ENCODE measurements around the gene HEXB.

HEXB gene

DNA sequence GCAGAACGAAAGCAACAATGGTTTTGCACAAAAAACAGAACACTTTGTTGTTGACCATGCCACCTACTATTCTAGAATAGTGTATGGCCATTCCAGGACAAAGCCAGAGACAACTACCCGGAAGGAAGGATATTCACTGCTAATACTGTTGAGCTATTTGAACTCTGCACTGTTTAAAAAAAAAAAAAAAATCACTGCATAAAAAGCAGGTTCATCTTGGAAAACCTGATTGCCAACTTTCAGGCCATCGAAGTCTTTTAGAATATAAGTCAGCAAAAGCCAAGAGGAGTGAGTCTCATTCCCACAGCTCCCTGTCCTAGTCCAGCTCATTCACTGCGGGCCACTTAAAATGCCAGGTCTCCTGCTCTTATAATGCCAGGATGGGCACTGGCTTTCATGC is 48.5 kb upstream of the HEXB start:
- CTCF ChIA-PET, result interaction anchor here (2.0 kb wide), 1 partner anchor 243 kb away, joined by 7 read pairs; no protein-coding TSS in a partner anchor
- Histone ChIP-seq H3K9me3 (ENCODE audit: control insufficient read depth, insufficient read depth, low read depth, low read length) (no peaks in the 10 kb centered on the region), H3K4me3 (ENCODE audit: low read depth, low read length) (no peak overlapping the region), H3K4me1 (ENCODE audit: control insufficient read depth, insufficient read depth, low read length) (peaks cover 30% of the 10 kb centered on the region), H3K27ac (ENCODE audit: extremely low read depth, low read depth, low read length) (no peak overlapping the region), H3K36me3 (ENCODE audit: control insufficient read depth in 2 of 2, insufficient read depth in 1 of 2, low read length in 2 of 2) (peaks cover 4 to 26% of the 10 kb centered on the region in 2 experiments)
- POLR2A ChIA-PET, result interaction anchor here (0.7 kb wide), 1 partner anchor 116 kb away, joined by 4 read pairs; no protein-coding TSS in a partner anchor
- TF ChIP-seq, protein P1, sequence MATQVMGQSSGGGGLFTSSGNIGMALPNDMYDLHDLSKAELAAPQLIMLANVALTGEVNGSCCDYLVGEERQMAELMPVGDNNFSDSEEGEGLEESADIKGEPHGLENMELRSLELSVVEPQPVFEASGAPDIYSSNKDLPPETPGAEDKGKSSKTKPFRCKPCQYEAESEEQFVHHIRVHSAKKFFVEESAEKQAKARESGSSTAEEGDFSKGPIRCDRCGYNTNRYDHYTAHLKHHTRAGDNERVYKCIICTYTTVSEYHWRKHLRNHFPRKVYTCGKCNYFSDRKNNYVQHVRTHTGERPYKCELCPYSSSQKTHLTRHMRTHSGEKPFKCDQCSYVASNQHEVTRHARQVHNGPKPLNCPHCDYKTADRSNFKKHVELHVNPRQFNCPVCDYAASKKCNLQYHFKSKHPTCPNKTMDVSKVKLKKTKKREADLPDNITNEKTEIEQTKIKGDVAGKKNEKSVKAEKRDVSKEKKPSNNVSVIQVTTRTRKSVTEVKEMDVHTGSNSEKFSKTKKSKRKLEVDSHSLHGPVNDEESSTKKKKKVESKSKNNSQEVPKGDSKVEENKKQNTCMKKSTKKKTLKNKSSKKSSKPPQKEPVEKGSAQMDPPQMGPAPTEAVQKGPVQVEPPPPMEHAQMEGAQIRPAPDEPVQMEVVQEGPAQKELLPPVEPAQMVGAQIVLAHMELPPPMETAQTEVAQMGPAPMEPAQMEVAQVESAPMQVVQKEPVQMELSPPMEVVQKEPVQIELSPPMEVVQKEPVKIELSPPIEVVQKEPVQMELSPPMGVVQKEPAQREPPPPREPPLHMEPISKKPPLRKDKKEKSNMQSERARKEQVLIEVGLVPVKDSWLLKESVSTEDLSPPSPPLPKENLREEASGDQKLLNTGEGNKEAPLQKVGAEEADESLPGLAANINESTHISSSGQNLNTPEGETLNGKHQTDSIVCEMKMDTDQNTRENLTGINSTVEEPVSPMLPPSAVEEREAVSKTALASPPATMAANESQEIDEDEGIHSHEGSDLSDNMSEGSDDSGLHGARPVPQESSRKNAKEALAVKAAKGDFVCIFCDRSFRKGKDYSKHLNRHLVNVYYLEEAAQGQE (tag by site-specific recombination; IDR thresholded peaks at IDR 0.05), result no peak
- TF ChIP-seq ZBTB8A (tag by site-specific recombination; IDR thresholded peaks at IDR 0.05) (no peak), ZNF366 (tag by site-specific recombination; conservative IDR thresholded peaks at IDR 0.05) (no peak), ZNF654 (tag by site-specific recombination; IDR thresholded peaks at IDR 0.05; ENCODE audit: low read depth) (no peak), ZNF785 (tag by site-specific recombination; IDR thresholded peaks at IDR 0.05) (no peak), ZNF558 (tag by site-specific recombination; IDR thresholded peaks at IDR 0.05) (no peak), MZF1 (tag by site-specific recombination; IDR thresholded peaks at IDR 0.05; ENCODE audit: borderline replicate concordance) (no peak), ZNF792 (tag by site-specific recombination; IDR thresholded peaks at IDR 0.05) (no peak), GLIS1 (tag by site-specific recombination; IDR thresholded peaks at IDR 0.05) (no peak), ZNF140 (tag by site-specific recombination; IDR thresholded peaks at IDR 0.05) (no peak), ZNF274 (IDR thresholded peaks at IDR 0.05; ENCODE audit: low read length) (no peak), ZNF274 (tag by site-specific recombination; IDR thresholded peaks at IDR 0.05; ENCODE audit: borderline replicate concordance) (no peak), ZSCAN23 (tag by site-specific recombination; IDR thresholded peaks at IDR 0.05) (no peak)
- TF ChIP-seq, protein P2, sequence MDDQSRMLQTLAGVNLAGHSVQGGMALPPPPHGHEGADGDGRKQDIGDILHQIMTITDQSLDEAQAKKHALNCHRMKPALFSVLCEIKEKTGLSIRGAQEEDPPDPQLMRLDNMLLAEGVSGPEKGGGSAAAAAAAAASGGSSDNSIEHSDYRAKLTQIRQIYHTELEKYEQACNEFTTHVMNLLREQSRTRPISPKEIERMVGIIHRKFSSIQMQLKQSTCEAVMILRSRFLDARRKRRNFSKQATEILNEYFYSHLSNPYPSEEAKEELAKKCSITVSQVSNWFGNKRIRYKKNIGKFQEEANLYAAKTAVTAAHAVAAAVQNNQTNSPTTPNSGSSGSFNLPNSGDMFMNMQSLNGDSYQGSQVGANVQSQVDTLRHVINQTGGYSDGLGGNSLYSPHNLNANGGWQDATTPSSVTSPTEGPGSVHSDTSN (CRISPR knock-in tag; IDR thresholded peaks at IDR 0.05), result no peak
- TF ChIP-seq, protein P3, sequence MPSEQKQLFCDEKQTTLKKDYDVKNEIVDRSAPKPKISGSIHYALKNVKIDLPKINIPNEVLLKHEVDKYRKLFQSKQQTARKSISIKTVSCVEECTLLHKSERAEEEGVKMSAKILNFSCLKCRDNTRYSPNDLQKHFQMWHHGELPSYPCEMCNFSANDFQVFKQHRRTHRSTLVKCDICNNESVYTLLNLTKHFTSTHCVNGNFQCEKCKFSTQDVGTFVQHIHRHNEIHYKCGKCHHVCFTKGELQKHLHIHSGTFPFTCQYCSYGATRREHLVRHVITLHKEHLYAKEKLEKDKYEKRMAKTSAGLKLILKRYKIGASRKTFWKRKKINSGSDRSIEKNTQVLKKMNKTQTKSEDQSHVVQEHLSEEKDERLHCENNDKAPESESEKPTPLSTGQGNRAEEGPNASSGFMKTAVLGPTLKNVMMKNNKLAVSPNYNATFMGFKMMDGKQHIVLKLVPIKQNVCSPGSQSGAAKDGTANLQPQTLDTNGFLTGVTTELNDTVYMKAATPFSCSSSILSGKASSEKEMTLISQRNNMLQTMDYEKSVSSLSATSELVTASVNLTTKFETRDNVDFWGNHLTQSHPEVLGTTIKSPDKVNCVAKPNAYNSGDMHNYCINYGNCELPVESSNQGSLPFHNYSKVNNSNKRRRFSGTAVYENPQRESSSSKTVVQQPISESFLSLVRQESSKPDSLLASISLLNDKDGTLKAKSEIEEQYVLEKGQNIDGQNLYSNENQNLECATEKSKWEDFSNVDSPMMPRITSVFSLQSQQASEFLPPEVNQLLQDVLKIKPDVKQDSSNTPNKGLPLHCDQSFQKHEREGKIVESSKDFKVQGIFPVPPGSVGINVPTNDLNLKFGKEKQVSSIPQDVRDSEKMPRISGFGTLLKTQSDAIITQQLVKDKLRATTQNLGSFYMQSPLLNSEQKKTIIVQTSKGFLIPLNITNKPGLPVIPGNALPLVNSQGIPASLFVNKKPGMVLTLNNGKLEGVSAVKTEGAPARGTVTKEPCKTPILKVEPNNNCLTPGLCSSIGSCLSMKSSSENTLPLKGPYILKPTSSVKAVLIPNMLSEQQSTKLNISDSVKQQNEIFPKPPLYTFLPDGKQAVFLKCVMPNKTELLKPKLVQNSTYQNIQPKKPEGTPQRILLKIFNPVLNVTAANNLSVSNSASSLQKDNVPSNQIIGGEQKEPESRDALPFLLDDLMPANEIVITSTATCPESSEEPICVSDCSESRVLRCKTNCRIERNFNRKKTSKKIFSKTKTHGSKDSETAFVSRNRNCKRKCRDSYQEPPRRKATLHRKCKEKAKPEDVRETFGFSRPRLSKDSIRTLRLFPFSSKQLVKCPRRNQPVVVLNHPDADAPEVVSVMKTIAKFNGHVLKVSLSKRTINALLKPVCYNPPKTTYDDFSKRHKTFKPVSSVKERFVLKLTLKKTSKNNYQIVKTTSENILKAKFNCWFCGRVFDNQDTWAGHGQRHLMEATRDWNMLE (tag by site-specific recombination; conservative IDR thresholded peaks at IDR 0.05; ENCODE audit: low read depth), result no peak
- TF ChIP-seq, protein P4, sequence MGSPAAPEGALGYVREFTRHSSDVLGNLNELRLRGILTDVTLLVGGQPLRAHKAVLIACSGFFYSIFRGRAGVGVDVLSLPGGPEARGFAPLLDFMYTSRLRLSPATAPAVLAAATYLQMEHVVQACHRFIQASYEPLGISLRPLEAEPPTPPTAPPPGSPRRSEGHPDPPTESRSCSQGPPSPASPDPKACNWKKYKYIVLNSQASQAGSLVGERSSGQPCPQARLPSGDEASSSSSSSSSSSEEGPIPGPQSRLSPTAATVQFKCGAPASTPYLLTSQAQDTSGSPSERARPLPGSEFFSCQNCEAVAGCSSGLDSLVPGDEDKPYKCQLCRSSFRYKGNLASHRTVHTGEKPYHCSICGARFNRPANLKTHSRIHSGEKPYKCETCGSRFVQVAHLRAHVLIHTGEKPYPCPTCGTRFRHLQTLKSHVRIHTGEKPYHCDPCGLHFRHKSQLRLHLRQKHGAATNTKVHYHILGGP (tag by site-specific recombination; IDR thresholded peaks at IDR 0.05), result no peak
